NCI-H2029 treated with DMSO at 0.1 percent for 48 hours (cell line): Measurements from ENCODE around the gene RPF1.
A peak's percentile ranks its signal among the peaks of the same experiment; 100 is the strongest.
"Not testable (repeated sequence)": the region's sequence is repeated elsewhere in the genome, so short reads cannot be mapped to it uniquely, and the experiment has no call there.

ENCODE experiments used
- DNase-seq: peaks from one replicate; lab custom pipeline; 2025; lab: John Stamatoyannopoulos, UW

RPF1 gene

GRCh38 chr1:84492726-84493125 is 13.7 kb downstream of the RPF1 start:
- no peak for DNase-seq

GRCh38 chr1:84493747-84494146 is 14.7 kb downstream of the RPF1 start:
- no peak for DNase-seq

GRCh38 chr1:84496498-84496897 is 17.4 kb downstream of the RPF1 start:
- DNase-seq = no peak

- no peak for DNase-seq
Observed at GRCh38 chr1:84497631-84498275, 18.7 kb downstream of the RPF1 start.

GRCh38 chr1:84502927-84503326 is 23.9 kb downstream of the RPF1 start:
- DNase-seq = no peak

GRCh38 chr1:84504580-84505492 is 25.8 kb downstream of the RPF1 start:
- no peak for DNase-seq

GRCh38 chr1:84505493-84506001 is 26.5 kb downstream of the RPF1 start:
- peak; percentile 23 for DNase-seq

GRCh38 chr1:84506002-84506728 is 27.1 kb downstream of the RPF1 start, which contains the start of the genes GNG5 and SPATA1:
GNG5 (minus strand) TSS chr1:84506581; CDS start chr1:84506091, 490 bp downstream.
SPATA1 (plus strand) TSS chr1:84506386; CDS start chr1:84516360, 9,974 bp downstream.
- peak; percentile 77 for DNase-seq

- no peak for DNase-seq
Observed at GRCh38 chr1:84506729-84507453, 27.8 kb downstream of the RPF1 start.

GRCh38 chr1:84507887-84508286 is 28.8 kb downstream of the RPF1 start:
- not testable (repeated sequence) for DNase-seq

GRCh38 chr1:84508510-84508909 is 29.4 kb downstream of the RPF1 start:
- DNase-seq = no peak

GRCh38 chr1:84509029-84509428 is 30.0 kb downstream of the RPF1 start:
- no peak for DNase-seq

GRCh38 chr1:84510165-84510564 is 31.1 kb downstream of the RPF1 start:
- no peak for DNase-seq

- no peak for DNase-seq
Observed at GRCh38 chr1:84510668-84511067, 31.6 kb downstream of the RPF1 start.

- no peak for DNase-seq
Observed at GRCh38 chr1:84524590-84524989, 45.5 kb downstream of the RPF1 start.

- DNase-seq = no peak
Observed at GRCh38 chr1:84525779-84526178, 46.7 kb downstream of the RPF1 start.

GRCh38 chr1:84538599-84538998 is 59.5 kb downstream of the RPF1 start:
- DNase-seq = no peak

GRCh38 chr1:84539972-84540371 is 60.9 kb downstream of the RPF1 start:
- no peak for DNase-seq

GRCh38 chr1:84540759-84541158 is 61.7 kb downstream of the RPF1 start:
- no peak for DNase-seq

- DNase-seq = no peak
Observed at GRCh38 chr1:84541679-84542078, 62.6 kb downstream of the RPF1 start.
